Stimulated activated CD8-positive, alpha-beta memory T cell treated with anti-CD3 and anti-CD28 coated beads, Interleukin-7, amount 100 ng/mL, for 4 hours (primary cell): ENCODE measurements around the gene TNFRSF8.

ENCODE experiments used
- DNase-seq, 2 donors: peaks; one replicate each; pipeline ENCODE4 v3.0.0-alpha.2; 2020; ENCODE audit warnings: low read depth in 2 of 2

TNFRSF8 gene

GRCh38 chr1:12173631-12174121, 110.6 kb downstream of the TNFRSF8 start:
- peak; percentile 90 to 97 for DNase-seq

- DNase-seq, result no peak
Observed at GRCh38 chr1:12174924-12175810, 112.1 kb downstream of the TNFRSF8 start.

GRCh38 chr1:12176298-12177118, 113.4 kb downstream of the TNFRSF8 start:
- no peak for DNase-seq

- DNase-seq, result no peak
Observed at GRCh38 chr1:12177156-12177998, 114.3 kb downstream of the TNFRSF8 start.

- DNase-seq, result peak; percentile 94 to 97
Observed at GRCh38 chr1:12177999-12178441, 114.9 kb downstream of the TNFRSF8 start.

- DNase-seq, result no peak
Observed at GRCh38 chr1:12178511-12178910, 115.4 kb downstream of the TNFRSF8 start.

GRCh38 chr1:12179111-12179519, 116.0 kb downstream of the TNFRSF8 start:
- DNase-seq, result peak; percentile 84

GRCh38 chr1:12179676-12180075, 116.6 kb downstream of the TNFRSF8 start:
- no peak for DNase-seq

GRCh38 chr1:12180315-12180714, 117.2 kb downstream of the TNFRSF8 start:
- no peak for DNase-seq

GRCh38 chr1:12180903-12181302, 117.8 kb downstream of the TNFRSF8 start:
- DNase-seq, result no peak

- no peak for DNase-seq
Observed at GRCh38 chr1:12181568-12181967, 118.5 kb downstream of the TNFRSF8 start.

- no peak for DNase-seq
Observed at GRCh38 chr1:12182410-12182984, 119.4 kb downstream of the TNFRSF8 start.

GRCh38 chr1:12183095-12183794, 120.1 kb downstream of the TNFRSF8 start:
- DNase-seq, result no peak

- DNase-seq, result no peak
Observed at GRCh38 chr1:12184008-12184681, 121.0 kb downstream of the TNFRSF8 start.

GRCh38 chr1:12185036-12185917, 122.2 kb downstream of the TNFRSF8 start:
- DNase-seq, result no peak

GRCh38 chr1:12185918-12186678, 123.0 kb downstream of the TNFRSF8 start:
- DNase-seq, result no peak

- no peak for DNase-seq
Observed at GRCh38 chr1:12186679-12186985, 123.5 kb downstream of the TNFRSF8 start.

- no peak for DNase-seq
Observed at GRCh38 chr1:12188115-12188514, 125.0 kb downstream of the TNFRSF8 start.
